GM21723 (cell line): Measurements from ENCODE around the gene RPP25L.

ENCODE experiments used
- ATAC-seq: cut with Tn5 transposase; IDR thresholded peaks from one replicate; pipeline ENCODE4 v1.9.1; 2021; ENCODE audit warnings: mild to moderate bottlenecking, moderate library complexity; ENCODE audit not compliant: unreplicated experiment

Gene RPP25L

GRCh38 chr9:34572092-34572491 lies 39.8 kb downstream of the RPP25L start:
- no peak for ATAC-seq

- ATAC-seq = no peak
Observed at GRCh38 chr9:34571481-34571810, 40.5 kb downstream of the RPP25L start.

GRCh38 chr9:34570809-34571480 lies 41.0 kb downstream of the RPP25L start:
- no peak for ATAC-seq

GRCh38 chr9:34570376-34570775 lies 41.5 kb downstream of the RPP25L start:
- no peak for ATAC-seq

- no peak for ATAC-seq
Observed at GRCh38 chr9:34568774-34569173, 43.1 kb downstream of the RPP25L start.

- ATAC-seq = no peak
Observed at GRCh38 chr9:34568133-34568532, 43.8 kb downstream of the RPP25L start.

- no peak for ATAC-seq
Observed at GRCh38 chr9:34566972-34567371, 44.9 kb downstream of the RPP25L start.

- no peak for ATAC-seq
Observed at GRCh38 chr9:34566322-34566721, 45.6 kb downstream of the RPP25L start.

GRCh38 chr9:34565856-34566255 lies 46.0 kb downstream of the RPP25L start:
- ATAC-seq = no peak

- no peak for ATAC-seq
Observed at GRCh38 chr9:34564617-34565016, 47.3 kb downstream of the RPP25L start.

GRCh38 chr9:34563262-34563661 lies 48.6 kb downstream of the RPP25L start:
- no peak for ATAC-seq

- no peak for ATAC-seq
Observed at GRCh38 chr9:34562135-34562745, 49.7 kb downstream of the RPP25L start.

- ATAC-seq = no peak
Observed at GRCh38 chr9:34560599-34561214, 51.2 kb downstream of the RPP25L start.
